Epithelial cell of proximal tubule (primary cell): ENCODE results near the gene LHFPL6. TPM values are rescaled to one million over a fixed set of nuclear protein-coding genes. Genes with fewer than 3 reads are reported as not detected.

Experiments used
- DNase-seq: peaks from one replicate; pipeline ENCODE4 v3.0.0-alpha.2; 2011; ENCODE audit warnings: low read depth
- H3K4me3 ChIP-seq: 2 replicates; pipeline ENCODE4 v1.5.1; 2011; ENCODE audit warnings: low read depth, mild to moderate bottlenecking, low read length
- CTCF ChIP-seq: conservative IDR thresholded peaks from 2 replicates; pipeline ENCODE4 v1.5.1; 2012; ENCODE audit warnings: low read depth, mild to moderate bottlenecking, low read length
- total RNA-seq: library from RNA; depleted of rRNA; stranded (reverse); fragments of >200 nt; gene quantifications from 2 replicates; pipeline ENCODE4 v1.2.3, GENCODE V29; 2015

The LHFPL6 gene
- total RNA-seq, 1 donor from 2014 or later, result 5.2 TPM

GRCh38 chr13:39394796-39395678, 208.0 kb downstream of the LHFPL6 start:
- TF ChIP-seq CTCF, result no peak

GRCh38 chr13:39391761-39392160, 211.2 kb downstream of the LHFPL6 start:
- no peak for TF ChIP-seq CTCF
- DNase-seq, result no peak
- H3K4me3 ChIP-seq, result no peak overlapping the region

More at GRCh38 chr13:39394796-39395678, 208.0 kb downstream of the LHFPL6 start:
- no peak overlapping the region for H3K4me3 ChIP-seq
- DNase-seq, result no peak

- no peak for TF ChIP-seq CTCF
- H3K4me3 ChIP-seq, result no peak overlapping the region
- DNase-seq, result no peak
These were observed 214.0 kb downstream of the LHFPL6 start for GRCh38 chr13:39389013-39389412.

- no peak for TF ChIP-seq CTCF
- no peak for DNase-seq
- H3K4me3 ChIP-seq, result no peak overlapping the region
These were observed 217.3 kb downstream of the LHFPL6 start for GRCh38 chr13:39385621-39386231.

GRCh38 chr13:39385154-39385553, 217.8 kb downstream of the LHFPL6 start:
- TF ChIP-seq CTCF, result no peak

GRCh38 chr13:39381456-39381855, 221.5 kb downstream of the LHFPL6 start:
- no peak for TF ChIP-seq CTCF
- no peak for DNase-seq
- H3K4me3 ChIP-seq, result no peak overlapping the region

More at GRCh38 chr13:39385154-39385553, 217.8 kb downstream of the LHFPL6 start:
- no peak overlapping the region for H3K4me3 ChIP-seq
- no peak for DNase-seq
